Measurements from ENCODE around the gene KIF5C. TPM values are rescaled to one million over a fixed set of nuclear protein-coding genes. Genes with fewer than 3 reads are reported as not detected.

The KIF5C gene
- total RNA-seq, 1 donor from 2014 or later = 1.2 TPM

Other genes with a start within 250 kb of the KIF5C start
- 18.5 TPM for gene EPC2, start 230.5 kb upstream of the KIF5C start, total RNA-seq
- not detected for gene LYPD6B, start 163.5 kb downstream of the KIF5C start, total RNA-seq